ENCODE measurements around the gene DMRT3.

DNA sequence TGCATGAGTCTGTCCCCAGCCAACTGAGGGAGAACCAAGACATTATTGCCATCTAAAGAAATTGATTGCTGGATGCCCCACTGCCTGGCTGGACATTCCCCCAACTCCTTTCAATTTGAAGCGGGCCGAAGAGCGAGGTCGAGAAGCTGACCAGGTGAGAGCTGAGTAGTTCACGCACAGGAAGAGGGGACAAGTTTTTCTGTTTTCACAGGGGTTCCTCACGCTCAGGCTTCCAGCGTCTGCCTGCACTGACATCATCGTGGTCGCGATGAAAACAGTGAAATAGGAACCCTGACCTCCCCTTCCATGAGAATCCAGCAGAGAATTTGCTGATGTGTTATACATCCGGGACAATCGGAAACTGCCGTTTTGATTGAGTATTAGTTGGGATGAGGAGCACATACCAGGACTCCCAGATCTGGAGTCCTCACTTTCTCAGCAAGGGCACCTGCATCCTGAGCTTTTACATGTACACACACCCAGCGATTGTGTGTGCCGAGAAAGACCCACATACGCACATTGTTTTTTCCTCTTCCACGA lies 3.1 kb upstream of the DMRT3 start:
- TF ChIP-seq CTCF (IDR thresholded peaks at IDR 0.05) (no peak), POLR2A (IDR thresholded peaks at IDR 0.05) (no peak)
